ENCODE data around the gene SDCBP2. TPM values are rescaled to one million over a fixed set of nuclear protein-coding genes. Genes with fewer than 3 reads are reported as not detected.

SDCBP2 gene
- total and polyA plus RNA-seq, 10 of the 15 experiments (the other 5 are each of a cell fraction or from before 2014, with no cell fraction given): 0.16 to 2.4 (median 1.1) TPM; not detected in 1

DNA sequence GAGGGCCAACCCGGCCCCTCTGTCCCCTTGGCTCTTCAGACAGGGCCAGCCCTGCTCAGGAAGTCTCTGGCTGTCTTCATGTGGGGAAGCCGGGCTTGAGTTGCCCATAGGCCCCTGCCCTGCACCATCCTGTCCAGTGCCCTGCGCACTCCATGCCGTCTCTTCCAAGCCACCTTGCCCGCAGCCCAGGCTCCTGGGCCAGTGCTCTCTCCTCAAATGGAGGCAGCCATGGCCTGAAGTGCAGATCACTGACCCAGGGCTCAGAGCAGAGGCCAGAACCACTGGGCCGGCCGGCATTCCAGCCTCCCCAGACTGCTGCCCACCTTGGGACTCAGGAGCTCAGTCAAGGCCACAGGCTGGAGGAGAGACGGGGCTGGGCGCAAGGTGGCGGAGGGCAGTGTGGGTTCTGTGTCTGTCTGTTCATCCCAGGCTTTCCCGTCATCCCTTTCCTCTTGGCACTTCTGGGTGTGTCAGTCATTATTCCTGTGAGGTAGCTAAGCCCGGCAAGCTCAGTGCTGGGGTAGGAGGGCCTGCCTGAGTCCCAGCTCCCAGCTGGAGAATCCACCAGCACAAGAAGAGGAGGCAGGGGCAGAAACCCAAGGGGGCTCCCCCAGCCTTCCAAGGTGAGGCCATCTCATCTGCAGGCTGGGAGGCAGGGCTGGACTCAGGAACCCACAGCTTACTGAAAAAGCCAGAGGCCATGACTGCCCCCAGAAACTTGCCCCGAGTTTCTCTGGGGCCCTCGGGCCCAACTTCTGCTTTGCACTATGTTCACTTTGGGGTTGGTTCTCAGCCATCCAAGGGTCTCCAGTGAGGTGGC is 22.4 kb downstream of the SDCBP2 start (continued):
- TF ChIP-seq, protein P1, sequence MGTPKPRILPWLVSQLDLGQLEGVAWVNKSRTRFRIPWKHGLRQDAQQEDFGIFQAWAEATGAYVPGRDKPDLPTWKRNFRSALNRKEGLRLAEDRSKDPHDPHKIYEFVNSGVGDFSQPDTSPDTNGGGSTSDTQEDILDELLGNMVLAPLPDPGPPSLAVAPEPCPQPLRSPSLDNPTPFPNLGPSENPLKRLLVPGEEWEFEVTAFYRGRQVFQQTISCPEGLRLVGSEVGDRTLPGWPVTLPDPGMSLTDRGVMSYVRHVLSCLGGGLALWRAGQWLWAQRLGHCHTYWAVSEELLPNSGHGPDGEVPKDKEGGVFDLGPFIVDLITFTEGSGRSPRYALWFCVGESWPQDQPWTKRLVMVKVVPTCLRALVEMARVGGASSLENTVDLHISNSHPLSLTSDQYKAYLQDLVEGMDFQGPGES (IDR thresholded peaks at IDR 0.05): no peak
- TF ChIP-seq LARP7 (IDR thresholded peaks at IDR 0.05) (no peak), POU2F2 (IDR thresholded peaks at IDR 0.05; ENCODE audit: borderline replicate concordance, low read depth, low read length) (no peak), SIN3A (IDR thresholded peaks at IDR 0.05; ENCODE audit: low read depth, low read length) (no peak), ASH2L (IDR thresholded peaks at IDR 0.05; ENCODE audit: borderline replicate concordance, low read depth) (no peak), BACH1 (IDR thresholded peaks at IDR 0.05; ENCODE audit: borderline replicate concordance) (no peak), HDAC6 (IDR thresholded peaks at IDR 0.05; ENCODE audit: unreplicated experiment) (no peak), NFIC (IDR thresholded peaks at IDR 0.05; ENCODE audit: low read depth, low read length) (no peak), SMAD1 (IDR thresholded peaks at IDR 0.05; ENCODE audit: low read depth, partially characterized antibody) (no peak)
- TF ChIP-seq, protein P2, sequence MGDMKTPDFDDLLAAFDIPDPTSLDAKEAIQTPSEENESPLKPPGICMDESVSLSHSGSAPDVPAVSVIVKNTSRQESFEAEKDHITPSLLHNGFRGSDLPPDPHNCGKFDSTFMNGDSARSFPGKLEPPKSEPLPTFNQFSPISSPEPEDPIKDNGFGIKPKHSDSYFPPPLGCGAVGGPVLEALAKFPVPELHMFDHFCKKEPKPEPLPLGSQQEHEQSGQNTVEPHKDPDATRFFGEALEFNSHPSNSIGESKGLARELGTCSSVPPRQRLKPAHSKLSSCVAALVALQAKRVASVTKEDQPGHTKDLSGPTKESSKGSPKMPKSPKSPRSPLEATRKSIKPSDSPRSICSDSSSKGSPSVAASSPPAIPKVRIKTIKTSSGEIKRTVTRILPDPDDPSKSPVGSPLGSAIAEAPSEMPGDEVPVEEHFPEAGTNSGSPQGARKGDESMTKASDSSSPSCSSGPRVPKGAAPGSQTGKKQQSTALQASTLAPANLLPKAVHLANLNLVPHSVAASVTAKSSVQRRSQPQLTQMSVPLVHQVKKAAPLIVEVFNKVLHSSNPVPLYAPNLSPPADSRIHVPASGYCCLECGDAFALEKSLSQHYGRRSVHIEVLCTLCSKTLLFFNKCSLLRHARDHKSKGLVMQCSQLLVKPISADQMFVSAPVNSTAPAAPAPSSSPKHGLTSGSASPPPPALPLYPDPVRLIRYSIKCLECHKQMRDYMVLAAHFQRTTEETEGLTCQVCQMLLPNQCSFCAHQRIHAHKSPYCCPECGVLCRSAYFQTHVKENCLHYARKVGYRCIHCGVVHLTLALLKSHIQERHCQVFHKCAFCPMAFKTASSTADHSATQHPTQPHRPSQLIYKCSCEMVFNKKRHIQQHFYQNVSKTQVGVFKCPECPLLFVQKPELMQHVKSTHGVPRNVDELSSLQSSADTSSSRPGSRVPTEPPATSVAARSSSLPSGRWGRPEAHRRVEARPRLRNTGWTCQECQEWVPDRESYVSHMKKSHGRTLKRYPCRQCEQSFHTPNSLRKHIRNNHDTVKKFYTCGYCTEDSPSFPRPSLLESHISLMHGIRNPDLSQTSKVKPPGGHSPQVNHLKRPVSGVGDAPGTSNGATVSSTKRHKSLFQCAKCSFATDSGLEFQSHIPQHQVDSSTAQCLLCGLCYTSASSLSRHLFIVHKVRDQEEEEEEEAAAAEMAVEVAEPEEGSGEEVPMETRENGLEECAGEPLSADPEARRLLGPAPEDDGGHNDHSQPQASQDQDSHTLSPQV (IDR thresholded peaks at IDR 0.05): no peak
- TF ChIP-seq, protein P3, sequence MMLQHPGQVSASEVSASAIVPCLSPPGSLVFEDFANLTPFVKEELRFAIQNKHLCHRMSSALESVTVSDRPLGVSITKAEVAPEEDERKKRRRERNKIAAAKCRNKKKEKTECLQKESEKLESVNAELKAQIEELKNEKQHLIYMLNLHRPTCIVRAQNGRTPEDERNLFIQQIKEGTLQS (IDR thresholded peaks at IDR 0.05; ENCODE audit: borderline replicate concordance, extremely low read depth, low read depth, low read length): no peak
- TF ChIP-seq, protein P4, sequence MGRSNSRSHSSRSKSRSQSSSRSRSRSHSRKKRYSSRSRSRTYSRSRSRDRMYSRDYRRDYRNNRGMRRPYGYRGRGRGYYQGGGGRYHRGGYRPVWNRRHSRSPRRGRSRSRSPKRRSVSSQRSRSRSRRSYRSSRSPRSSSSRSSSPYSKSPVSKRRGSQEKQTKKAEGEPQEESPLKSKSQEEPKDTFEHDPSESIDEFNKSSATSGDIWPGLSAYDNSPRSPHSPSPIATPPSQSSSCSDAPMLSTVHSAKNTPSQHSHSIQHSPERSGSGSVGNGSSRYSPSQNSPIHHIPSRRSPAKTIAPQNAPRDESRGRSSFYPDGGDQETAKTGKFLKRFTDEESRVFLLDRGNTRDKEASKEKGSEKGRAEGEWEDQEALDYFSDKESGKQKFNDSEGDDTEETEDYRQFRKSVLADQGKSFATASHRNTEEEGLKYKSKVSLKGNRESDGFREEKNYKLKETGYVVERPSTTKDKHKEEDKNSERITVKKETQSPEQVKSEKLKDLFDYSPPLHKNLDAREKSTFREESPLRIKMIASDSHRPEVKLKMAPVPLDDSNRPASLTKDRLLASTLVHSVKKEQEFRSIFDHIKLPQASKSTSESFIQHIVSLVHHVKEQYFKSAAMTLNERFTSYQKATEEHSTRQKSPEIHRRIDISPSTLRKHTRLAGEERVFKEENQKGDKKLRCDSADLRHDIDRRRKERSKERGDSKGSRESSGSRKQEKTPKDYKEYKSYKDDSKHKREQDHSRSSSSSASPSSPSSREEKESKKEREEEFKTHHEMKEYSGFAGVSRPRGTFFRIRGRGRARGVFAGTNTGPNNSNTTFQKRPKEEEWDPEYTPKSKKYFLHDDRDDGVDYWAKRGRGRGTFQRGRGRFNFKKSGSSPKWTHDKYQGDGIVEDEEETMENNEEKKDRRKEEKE (IDR thresholded peaks at IDR 0.05): no peak

Data from GM12878 (cell line).